Activated CD4-positive, alpha-beta T cell treated with anti-CD3 and anti-CD28 coated beads, Interleukin-2, amount 50 U/mL, for 24 hours (primary cell): Measurements from ENCODE around the gene AGXT.
A peak's percentile ranks its signal among the peaks of the same experiment; 100 is the strongest.

ENCODE experiments used
- DNase-seq, 2 donors: peaks; one replicate each; pipeline ENCODE4 v3.0.0-alpha.2; 2020; ENCODE audit warnings: low read depth in 1 of 2, low spot score in 1 of 2

AGXT gene

GRCh38 chr2:240868286-240869108, at the start of gene AGXT:
AGXT (plus strand) TSS chr2:240868824; CDS start chr2:240868866, 42 bp downstream.
- DNase-seq, result no peak

- no peak for DNase-seq
Measured at GRCh38 chr2:240819126-240819857, 49.3 kb upstream of the AGXT start.

GRCh38 chr2:240819858-240820606, 48.6 kb upstream of the AGXT start, which contains the start of gene KIF1A:
KIF1A (minus strand) TSS chr2:240820219; CDS start chr2:240797752, 22,467 bp downstream.
- DNase-seq, result no peak

- DNase-seq, result no peak
Measured at GRCh38 chr2:240820607-240821428, 47.8 kb upstream of the AGXT start.

GRCh38 chr2:240821429-240821778, 47.2 kb upstream of the AGXT start:
- no peak for DNase-seq

GRCh38 chr2:240822280-240822847, 46.3 kb upstream of the AGXT start:
- DNase-seq, result no peak

- DNase-seq, result no peak
Measured at GRCh38 chr2:240823449-240824336, 44.9 kb upstream of the AGXT start.

GRCh38 chr2:240825476-240825875, 43.1 kb upstream of the AGXT start:
- no peak for DNase-seq

- DNase-seq, result no peak
Measured at GRCh38 chr2:240831594-240832204, 36.9 kb upstream of the AGXT start.

- peak; percentile 90 to 94 for DNase-seq
Measured at GRCh38 chr2:240832205-240832727, 36.4 kb upstream of the AGXT start.

- DNase-seq, result no peak
Measured at GRCh38 chr2:240832921-240833494, 35.6 kb upstream of the AGXT start.

GRCh38 chr2:240833724-240834285, 34.8 kb upstream of the AGXT start:
- no peak for DNase-seq

- DNase-seq, result no peak
Measured at GRCh38 chr2:240834377-240834975, 34.1 kb upstream of the AGXT start.

GRCh38 chr2:240835528-240835927, 33.1 kb upstream of the AGXT start:
- no peak for DNase-seq

- no peak for DNase-seq
Measured at GRCh38 chr2:240836781-240837467, 31.7 kb upstream of the AGXT start.

- DNase-seq, result no peak
Measured at GRCh38 chr2:240837621-240838020, 31.0 kb upstream of the AGXT start.
